HEK293 (cell line): ENCODE results near the gene TNNI3K.

ENCODE experiments used
- CTCF ChIA-PET: fragments of 350-600 bp; formaldehyde crosslinking; extraction: SDS; loops from one replicate; lab custom pipeline; 2021; ENCODE audit warnings: antibody characterized with exemption; lab: Yijun Ruan, JAX
- POLR2A ChIA-PET: fragments of 300-600 bp; formaldehyde crosslinking; extraction: SDS; loops from one replicate; lab custom pipeline; 2020; ENCODE audit warnings: antibody characterized with exemption, inconsistent platforms; lab: Yijun Ruan, JAX
- H3K27ac ChIP-seq: fragments of 200-500 bp; sonication (Bioruptor generic); 2 replicates; pipeline ENCODE4 v1.5.1; 2014; ENCODE audit warnings: low read depth, low read length, control low read depth, inconsistent platforms; ENCODE audit errors: extremely low read depth
- H3K36me3 ChIP-seq, 2 experiments: fragments of 200-500 bp in 1 of 2; sonication (Bioruptor generic) in 1 of 2; 1 replicate in 1 of 2; 2 replicates in 1 of 2; pipeline ENCODE4 v1.5.1; 2014 to 2017; ENCODE audit warnings: inconsistent platforms in 2 of 2, low read length in 2 of 2; ENCODE audit not compliant: control insufficient read depth in 2 of 2, insufficient read depth in 1 of 2
- H3K4me1 ChIP-seq: fragments of 200-500 bp; sonication (Bioruptor generic); 2 replicates; pipeline ENCODE4 v1.5.1; 2014; ENCODE audit warnings: mild to moderate bottlenecking, low read length, inconsistent platforms; ENCODE audit not compliant: control insufficient read depth, insufficient read depth
- H3K4me3 ChIP-seq: 2 replicates; pipeline ENCODE4 v1.5.1; 2011; ENCODE audit warnings: low read depth, mild to moderate bottlenecking, control low read depth, low read length, moderate library complexity
- H3K9me3 ChIP-seq: fragments of 200-500 bp; sonication (Bioruptor generic); 2 replicates; pipeline ENCODE4 v1.5.1; 2014; ENCODE audit warnings: low read depth, low read length, inconsistent platforms; ENCODE audit not compliant: control insufficient read depth, insufficient read depth
- GFI1B ChIP-seq: fragments of 450-650 bp; formaldehyde crosslinking; IDR thresholded peaks from 2 replicates; pipeline ENCODE4 v1.5.1; 2016; ENCODE audit warnings: missing biosample characterization, missing genetic modification characterization
- MEIS1 ChIP-seq: sonication (generic); formaldehyde crosslinking; IDR thresholded peaks from 2 replicates; pipeline ENCODE4 v1.8.1; 2022; ENCODE audit warnings: missing genetic modification reagents, mild to moderate bottlenecking, borderline replicate concordance
- PRDM2 ChIP-seq: fragments of 450-650 bp; formaldehyde crosslinking; IDR thresholded peaks from 2 replicates; pipeline ENCODE4 v1.5.1; 2016; ENCODE audit warnings: missing biosample characterization, missing genetic modification characterization, borderline replicate concordance
- TSHZ1 ChIP-seq: fragments of 450-650 bp; formaldehyde crosslinking; IDR thresholded peaks from 2 replicates; pipeline ENCODE4 v1.5.1; 2016; ENCODE audit warnings: missing biosample characterization, missing genetic modification characterization, borderline replicate concordance
- ZIC2 ChIP-seq: fragments of 450-650 bp; formaldehyde crosslinking; IDR thresholded peaks from 2 replicates; pipeline ENCODE4 v1.5.1; 2016; ENCODE audit warnings: missing biosample characterization, missing genetic modification characterization
- ZNF132 ChIP-seq: fragments of 450-650 bp; formaldehyde crosslinking; IDR thresholded peaks from 2 replicates; pipeline ENCODE4 v1.5.1; 2017; ENCODE audit warnings: missing biosample characterization, missing genetic modification characterization, borderline replicate concordance
- ZNF350 ChIP-seq: fragments of 450-650 bp; formaldehyde crosslinking; IDR thresholded peaks from 2 replicates; pipeline ENCODE4 v1.5.0; 2017; ENCODE audit warnings: missing biosample characterization, mild to moderate bottlenecking, missing genetic modification characterization
- ZNF433 ChIP-seq: fragments of 450-650 bp; formaldehyde crosslinking; IDR thresholded peaks from 2 replicates; pipeline ENCODE4 v1.5.1; 2016; ENCODE audit warnings: missing biosample characterization, missing genetic modification characterization, low read depth
- TF ChIP-seq, protein P1 (sequence below): fragments of 450-650 bp; formaldehyde crosslinking; IDR thresholded peaks from 2 replicates; pipeline ENCODE4 v1.5.1; 2016; ENCODE audit warnings: missing biosample characterization, missing genetic modification characterization

Gene TNNI3K

GRCh38 chr1:74480068-74480467 lies 244.9 kb downstream of the TNNI3K start (continued):
- TF ChIP-seq ZNF433: no peak

GRCh38 chr1:74481607-74482006 lies 246.4 kb downstream of the TNNI3K start:
- ChIA-PET CTCF (no interaction called here), POLR2A (no interaction called here)
- TF ChIP-seq ZNF132 (tag by site-specific recombination) (no peak), ZIC2 (tag by site-specific recombination) (no peak), MEIS1 (CRISPR knock-in tag) (no peak), TSHZ1 (no peak)
- no peaks in the 10 kb centered on the region for H3K9me3 ChIP-seq
- H3K4me1 ChIP-seq: no peaks in the 10 kb centered on the region
- H3K4me3 ChIP-seq: no peak overlapping the region
- no peaks in the 10 kb centered on the region for H3K36me3 ChIP-seq
- H3K27ac ChIP-seq: no peak overlapping the region

GRCh38 chr1:74485622-74486021 lies 250.4 kb downstream of the TNNI3K start:
- CTCF ChIA-PET: interaction anchor here (5.2 kb wide), 1 partner anchor 18 kb away, joined by 20 read pairs; no protein-coding TSS in a partner anchor
- POLR2A ChIA-PET: no interaction called here

More at GRCh38 chr1:74485622-74486021, 250.4 kb downstream of the TNNI3K start:
- TF ChIP-seq, protein P1, sequence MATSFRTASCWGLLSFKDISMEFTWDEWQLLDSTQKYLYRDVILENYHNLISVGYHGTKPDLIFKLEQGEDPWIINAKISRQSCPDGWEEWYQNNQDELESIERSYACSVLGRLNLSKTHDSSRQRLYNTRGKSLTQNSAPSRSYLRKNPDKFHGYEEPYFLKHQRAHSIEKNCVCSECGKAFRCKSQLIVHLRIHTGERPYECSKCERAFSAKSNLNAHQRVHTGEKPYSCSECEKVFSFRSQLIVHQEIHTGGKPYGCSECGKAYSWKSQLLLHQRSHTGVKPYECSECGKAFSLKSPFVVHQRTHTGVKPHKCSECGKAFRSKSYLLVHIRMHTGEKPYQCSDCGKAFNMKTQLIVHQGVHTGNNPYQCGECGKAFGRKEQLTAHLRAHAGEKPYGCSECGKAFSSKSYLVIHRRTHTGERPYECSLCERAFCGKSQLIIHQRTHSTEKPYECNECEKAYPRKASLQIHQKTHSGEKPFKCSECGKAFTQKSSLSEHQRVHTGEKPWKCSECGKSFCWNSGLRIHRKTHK (tag by site-specific recombination): no peak
- TF ChIP-seq ZNF350 (tag by site-specific recombination) (no peak), PRDM2 (tag by site-specific recombination) (no peak), GFI1B (tag by site-specific recombination) (no peak)
- no peaks in the 10 kb centered on the region for H3K9me3 ChIP-seq
- H3K4me1 ChIP-seq: no peaks in the 10 kb centered on the region
- no peak overlapping the region for H3K27ac ChIP-seq
- no peaks in the 10 kb centered on the region for H3K36me3 ChIP-seq
- no peak overlapping the region for H3K4me3 ChIP-seq
